ENCODE measurements around the gene CLEC4A.

GRCh38 chr12:8082808-8083100 lies 40.7 kb upstream of the CLEC4A start:
- no peak for TF ChIP-seq CTCF (IDR thresholded peaks at IDR 0.05)
- no peak for TF ChIP-seq POLR2A (IDR thresholded peaks at IDR 0.05)
- TF ChIP-seq EP300 (IDR thresholded peaks at IDR 0.05): no peak

Measured in sigmoid colon (tissue), 4 donors.